C4-2B (cell line): ENCODE data around the gene SEZ6.

Experiments
- ZFX ChIP-seq: fragments of 450-650 bp; IDR thresholded peaks from 2 replicates; pipeline ENCODE4 v1.6.1; 2017
- TF ChIP-seq, protein P1 (sequence below): fragments of 450-650 bp; conservative IDR thresholded peaks from 2 replicates; pipeline ENCODE4 v1.5.1; 2017; ENCODE audit warnings: mild to moderate bottlenecking

DNA sequence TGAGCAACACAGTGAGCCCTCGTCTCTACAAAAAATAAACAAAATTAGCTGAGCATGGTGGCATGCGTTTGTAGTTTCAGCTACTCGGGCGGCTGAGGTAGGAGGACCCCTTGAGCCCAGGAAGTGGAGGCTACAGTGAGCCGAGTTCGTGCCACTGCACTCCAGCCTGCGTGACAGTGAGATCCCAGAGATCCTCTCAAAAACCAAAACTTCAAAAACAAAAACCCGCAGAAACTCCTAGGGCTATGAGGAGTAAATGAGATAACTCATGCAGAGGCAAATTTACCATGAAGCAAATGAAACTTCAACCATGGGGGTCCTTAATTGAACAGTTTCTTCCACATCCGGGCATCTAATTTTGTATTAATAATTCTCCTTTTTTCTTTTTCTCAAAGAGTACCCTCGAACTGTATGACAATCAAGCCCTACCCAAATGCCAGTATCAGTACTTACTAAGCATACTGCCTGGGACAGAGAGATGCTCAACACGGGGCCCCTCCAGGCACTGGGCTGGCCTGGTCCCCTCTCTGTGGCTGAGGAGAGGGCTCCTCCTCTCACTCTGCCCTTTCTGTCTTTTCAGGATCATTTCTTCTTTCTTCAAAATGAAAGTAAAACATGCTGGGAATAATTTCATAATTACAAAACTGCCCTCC, 36.3 kb upstream of the SEZ6 start:
- TF ChIP-seq, protein P1, sequence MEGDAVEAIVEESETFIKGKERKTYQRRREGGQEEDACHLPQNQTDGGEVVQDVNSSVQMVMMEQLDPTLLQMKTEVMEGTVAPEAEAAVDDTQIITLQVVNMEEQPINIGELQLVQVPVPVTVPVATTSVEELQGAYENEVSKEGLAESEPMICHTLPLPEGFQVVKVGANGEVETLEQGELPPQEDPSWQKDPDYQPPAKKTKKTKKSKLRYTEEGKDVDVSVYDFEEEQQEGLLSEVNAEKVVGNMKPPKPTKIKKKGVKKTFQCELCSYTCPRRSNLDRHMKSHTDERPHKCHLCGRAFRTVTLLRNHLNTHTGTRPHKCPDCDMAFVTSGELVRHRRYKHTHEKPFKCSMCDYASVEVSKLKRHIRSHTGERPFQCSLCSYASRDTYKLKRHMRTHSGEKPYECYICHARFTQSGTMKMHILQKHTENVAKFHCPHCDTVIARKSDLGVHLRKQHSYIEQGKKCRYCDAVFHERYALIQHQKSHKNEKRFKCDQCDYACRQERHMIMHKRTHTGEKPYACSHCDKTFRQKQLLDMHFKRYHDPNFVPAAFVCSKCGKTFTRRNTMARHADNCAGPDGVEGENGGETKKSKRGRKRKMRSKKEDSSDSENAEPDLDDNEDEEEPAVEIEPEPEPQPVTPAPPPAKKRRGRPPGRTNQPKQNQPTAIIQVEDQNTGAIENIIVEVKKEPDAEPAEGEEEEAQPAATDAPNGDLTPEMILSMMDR: no peak
- TF ChIP-seq ZFX: no peak
